GM21529 (cell line): ENCODE data around the gene TOMM34.

ENCODE experiments used
- ATAC-seq: cut with Tn5 transposase; IDR thresholded peaks from one replicate; pipeline ENCODE4 v1.9.1; 2021; ENCODE audit not compliant: unreplicated experiment

TOMM34 gene

DNA sequence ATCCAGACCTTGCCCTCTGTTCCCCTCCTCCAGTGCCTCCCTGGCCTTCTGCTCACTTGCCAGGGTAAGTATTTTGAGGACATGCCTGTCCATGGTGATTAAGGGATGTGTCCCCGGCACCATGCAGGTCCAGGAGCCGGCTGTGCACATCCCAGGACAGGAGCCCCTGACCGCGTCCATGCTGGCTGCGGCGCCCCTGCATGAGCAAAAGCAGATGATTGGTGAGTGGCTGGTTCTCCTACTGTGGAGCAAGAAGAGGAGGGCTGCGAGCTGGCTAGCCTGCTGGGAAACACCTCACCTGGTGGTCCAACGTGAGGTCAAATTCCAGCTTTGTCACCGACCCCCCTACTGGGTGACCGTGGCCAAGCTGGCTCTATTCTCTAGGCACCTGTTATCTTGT is 23.7 kb downstream of the TOMM34 start:
- ATAC-seq, result no peak

DNA sequence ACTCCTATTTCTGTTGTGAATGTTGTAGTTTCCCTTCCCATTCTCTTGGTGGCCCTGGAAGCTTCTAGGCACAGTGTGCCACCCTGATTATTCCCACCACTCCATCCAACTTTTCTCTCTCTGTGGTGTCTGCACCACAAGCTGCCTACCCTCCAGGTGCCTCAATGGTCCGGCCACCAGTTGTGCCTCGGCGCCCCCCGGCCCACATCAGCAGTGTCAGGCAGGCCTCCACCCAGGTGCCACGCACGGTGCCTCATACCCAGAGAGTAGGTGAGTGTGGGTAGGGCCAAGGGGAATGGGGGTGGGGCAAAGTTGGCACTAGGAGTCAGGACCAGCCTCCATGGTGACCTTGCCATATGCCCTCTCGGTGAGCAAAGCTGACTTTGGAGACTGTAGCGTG is 27.3 kb downstream of the TOMM34 start:
- no peak for ATAC-seq

DNA sequence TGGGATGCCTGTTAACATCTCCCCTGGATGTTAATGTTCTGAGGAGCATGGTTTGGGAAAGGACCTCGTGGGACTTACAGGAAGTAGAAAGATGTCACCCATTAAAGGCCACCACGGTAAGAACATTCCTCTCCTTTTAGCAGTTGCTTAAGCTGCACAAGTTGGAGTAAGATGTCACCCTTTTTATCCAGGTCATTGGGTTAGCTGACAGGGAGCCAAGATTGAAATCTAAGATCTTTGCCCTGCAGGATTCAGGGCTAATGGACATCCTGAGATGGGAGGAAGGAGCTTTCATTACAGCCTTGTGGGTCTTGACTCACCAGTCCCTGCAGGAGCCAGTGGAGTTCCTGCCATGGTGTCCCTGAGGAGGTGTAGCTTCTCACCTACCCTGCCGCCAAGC is 28.3 kb downstream of the TOMM34 start:
- no peak for ATAC-seq

DNA sequence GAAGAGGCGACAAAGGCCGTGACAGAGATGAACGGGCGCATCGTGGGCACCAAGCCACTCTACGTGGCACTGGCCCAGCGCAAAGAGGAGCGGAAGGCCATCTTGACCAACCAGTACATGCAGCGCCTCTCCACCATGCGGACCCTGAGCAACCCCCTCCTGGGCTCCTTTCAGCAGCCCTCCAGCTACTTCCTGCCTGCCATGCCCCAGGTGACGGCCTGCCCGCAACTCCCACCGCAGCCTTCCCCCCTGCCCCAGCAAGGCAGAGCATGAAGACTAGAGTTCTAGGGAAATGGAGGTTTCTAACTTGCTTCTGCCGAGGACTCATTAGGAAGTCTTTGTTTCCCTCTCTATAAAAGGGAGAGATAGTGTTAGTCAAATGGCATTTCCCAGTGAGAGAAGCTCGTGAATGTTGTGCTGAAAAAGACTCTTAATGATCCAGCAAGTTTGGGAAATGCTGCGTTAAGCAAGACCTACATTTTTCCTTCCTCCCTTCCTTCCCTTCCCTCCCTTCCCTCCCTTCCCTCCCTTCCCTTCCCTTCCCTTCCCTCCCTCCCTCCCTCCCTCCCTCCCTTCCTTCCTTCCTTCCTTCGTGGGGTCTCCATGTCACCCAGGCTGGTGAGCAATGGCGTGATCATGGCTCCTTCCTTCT is 29.6 kb downstream of the TOMM34 start:
- no peak for ATAC-seq

DNA sequence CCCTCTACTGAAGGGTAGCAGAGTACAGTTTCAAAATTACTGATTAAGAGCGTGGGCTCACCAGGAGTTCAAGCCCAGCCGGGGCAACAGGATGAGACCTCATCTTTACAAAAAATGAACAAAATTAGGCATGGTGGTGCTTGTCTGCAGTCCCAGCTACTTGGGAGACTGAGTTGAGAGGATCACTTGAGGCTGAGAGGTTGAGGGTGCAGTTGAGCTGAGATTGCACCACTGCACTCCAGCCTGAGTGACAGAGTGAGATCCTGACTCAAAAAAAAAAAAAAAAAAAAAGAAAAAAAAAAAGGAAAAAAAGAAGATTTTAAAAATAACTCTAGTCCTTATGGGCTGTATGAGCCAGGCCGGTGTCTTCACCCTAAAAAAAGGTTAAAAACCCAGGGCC is 31.6 kb downstream of the TOMM34 start:
- ATAC-seq, result no peak

DNA sequence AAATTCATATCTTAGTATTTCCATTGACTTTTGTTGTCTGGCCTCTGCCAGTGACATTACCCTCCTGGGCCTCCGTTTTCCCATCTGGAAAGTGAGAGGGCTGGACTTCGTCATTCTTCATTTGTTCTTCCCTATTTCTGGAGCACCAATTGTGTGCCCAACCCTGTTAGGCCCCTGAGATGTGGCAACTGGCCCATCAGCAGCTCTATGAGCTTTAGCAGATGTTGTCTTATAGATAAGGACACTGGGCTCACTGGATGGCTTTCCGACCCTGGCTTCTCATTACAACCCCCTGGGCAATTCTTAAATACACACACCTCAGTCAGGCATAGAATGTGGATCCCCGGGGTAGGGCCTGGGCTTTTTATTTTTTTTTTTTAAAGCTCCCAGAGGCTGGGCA is 35.7 kb downstream of the TOMM34 start:
- no peak for ATAC-seq

DNA sequence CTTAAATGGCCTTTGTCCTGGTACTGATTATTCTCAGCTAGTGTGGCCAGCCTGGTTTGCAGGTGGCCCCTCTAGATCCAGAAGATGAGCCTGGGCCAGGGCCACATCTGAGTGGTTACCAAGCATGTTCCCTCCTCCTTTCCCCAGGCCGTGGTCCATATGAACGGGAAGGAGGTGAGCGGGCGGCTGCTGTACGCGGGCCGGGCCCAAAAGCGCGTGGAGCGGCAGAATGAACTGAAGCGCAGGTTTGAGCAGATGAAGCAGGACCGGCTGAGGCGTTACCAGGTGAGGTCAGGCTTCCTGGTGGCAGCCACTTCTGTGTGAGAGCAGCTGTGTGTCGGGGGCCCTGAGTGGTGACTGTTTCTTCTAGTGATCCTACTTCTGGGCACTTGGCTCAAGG is 38.8 kb downstream of the TOMM34 start:
- no peak for ATAC-seq

DNA sequence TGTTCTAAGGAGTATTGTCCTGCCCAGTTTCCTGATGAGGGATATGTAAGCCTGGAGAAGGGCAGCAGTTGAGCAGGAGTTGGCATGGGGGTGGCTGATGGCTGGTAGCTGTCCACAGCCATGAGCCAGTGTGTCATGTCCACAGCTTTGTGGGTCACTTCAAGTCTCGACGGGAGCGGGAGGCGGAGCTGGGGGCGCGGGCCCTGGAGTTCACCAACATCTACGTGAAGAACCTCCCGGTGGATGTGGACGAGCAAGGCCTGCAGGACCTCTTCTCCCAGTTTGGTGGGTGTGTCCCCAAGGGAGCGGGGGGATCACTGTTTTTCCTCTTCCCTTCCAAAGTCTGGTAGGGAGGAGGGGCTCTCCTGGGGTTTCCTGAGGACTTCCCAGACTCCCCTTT is 41.4 kb downstream of the TOMM34 start:
- ATAC-seq, result no peak

DNA sequence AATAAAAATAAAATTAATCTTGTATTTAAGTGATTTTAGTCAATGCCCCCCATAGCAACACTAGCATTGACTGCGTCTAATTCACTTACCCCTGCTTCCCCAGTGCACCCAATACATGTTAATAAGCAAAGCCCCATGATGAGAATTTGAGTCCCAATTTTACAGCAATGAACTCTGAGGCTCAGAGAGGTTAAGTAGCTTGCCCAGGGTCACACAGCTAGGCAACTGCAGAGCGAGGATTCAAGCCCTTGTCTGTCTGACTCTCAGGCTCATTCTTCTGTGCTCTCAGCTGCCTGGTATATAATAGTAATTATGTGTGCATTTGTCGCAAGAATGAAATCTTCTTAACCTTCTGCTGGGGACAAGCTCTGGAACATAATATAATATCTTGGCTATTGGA is 41.9 kb downstream of the TOMM34 start:
- ATAC-seq, result no peak

DNA sequence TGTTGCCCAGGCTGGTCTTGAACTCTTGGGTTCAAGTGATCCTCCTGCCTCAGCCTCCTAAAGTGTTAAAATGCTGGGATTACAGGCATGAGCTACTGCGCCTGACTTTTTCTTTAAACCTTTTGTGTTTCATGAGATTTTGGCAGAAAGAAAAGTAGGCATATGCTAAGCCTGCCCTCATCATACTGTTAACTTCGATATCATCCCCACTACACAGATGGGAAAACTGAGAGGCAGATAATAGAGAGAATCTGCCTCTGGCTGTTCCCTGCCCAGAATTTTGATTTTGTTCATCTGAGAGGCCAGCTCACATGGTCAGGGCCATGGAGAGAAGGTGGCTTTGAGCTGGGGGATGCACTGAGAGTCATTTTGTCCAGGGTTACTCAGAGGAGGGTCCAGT is 42.8 kb downstream of the TOMM34 start:
- ATAC-seq, result no peak

DNA sequence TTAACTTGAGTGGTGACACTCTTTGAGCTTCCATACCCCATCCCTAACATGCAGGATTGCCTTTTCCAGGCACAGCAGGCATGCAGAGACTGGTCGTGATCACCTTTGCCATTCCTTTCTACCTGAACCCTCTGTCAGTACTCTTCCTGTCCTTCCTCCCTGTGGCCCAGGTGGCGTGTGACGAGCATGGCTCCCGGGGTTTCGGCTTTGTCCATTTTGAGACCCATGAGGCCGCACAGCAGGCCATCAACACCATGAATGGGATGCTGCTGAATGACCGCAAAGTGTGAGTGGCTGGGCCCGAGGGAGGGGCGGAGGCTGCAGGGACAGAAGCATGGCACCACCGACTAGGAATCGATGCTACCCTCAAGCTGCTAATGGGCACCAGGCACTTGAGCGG is 43.6 kb downstream of the TOMM34 start:
- ATAC-seq, result no peak

DNA sequence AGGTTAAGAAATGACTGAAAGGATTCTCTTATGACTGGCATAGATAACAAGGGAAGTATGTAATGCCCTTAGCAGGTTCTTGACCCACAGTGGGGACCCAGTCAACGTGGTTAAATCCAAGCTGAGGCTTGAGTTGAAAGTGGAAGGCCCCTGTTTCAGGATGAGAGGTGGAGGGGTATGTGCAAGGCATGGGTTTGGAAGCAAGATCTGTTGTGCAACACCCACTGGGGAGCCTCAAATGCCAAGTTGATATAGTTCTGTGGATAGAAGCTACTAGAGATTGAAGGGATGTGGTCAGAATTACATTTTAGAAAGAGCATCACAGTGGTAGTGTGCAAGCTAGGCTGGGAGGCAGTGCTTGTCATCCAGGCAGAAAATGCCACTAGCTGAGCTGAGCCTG is 45.3 kb downstream of the TOMM34 start:
- ATAC-seq, result no peak

DNA sequence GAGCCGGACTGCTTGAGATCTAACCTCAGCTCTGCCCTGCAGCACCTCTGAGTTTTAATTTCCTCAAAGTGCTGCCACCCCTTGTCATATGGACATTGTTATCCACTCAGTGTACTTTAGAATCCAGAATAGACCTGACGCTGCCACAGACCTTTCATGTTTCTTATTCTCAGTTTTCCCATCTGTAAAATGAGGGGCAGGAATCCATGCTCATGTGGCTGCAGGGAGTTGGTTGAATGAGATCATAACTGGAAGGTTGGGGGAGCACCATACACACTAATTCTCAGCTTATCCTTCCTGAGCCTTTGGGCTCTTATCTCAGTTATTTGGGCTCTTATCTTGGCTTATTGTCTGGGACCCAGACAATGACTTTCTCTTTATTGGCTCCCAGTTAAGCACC is 48.0 kb downstream of the TOMM34 start:
- no peak for ATAC-seq

DNA sequence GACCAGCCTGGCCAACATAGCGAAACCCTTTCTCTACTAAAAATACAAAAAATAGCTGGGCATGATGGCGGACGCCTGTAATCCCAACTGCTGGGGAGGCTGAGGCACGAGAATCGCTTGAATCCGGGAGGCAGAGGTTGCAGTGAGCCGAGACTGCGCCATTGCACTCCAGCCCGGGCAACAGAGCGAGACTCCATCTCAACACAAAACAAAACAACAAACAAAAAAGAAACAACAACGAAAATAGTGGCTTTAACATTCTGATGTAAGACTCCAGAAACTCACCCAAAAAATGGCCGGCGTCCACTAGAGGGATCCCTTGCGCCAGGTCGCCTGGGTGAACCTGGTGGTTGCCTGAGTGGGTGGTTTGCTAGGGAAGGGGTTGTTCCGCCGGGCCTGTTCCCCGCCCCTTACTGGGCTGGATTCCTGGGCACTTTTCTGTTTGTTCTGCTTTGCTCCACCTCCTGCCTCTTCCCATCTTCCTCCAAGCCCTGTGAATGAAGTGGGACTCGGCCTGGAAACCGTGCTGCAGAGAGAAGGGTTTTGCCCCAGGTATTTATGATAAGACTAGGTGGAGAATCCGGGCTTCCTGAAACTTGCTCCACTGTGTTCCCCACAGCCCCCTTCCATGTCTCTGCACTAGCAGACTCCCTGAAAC is 48.8 kb downstream of the TOMM34 start:
- no peak for ATAC-seq

DNA sequence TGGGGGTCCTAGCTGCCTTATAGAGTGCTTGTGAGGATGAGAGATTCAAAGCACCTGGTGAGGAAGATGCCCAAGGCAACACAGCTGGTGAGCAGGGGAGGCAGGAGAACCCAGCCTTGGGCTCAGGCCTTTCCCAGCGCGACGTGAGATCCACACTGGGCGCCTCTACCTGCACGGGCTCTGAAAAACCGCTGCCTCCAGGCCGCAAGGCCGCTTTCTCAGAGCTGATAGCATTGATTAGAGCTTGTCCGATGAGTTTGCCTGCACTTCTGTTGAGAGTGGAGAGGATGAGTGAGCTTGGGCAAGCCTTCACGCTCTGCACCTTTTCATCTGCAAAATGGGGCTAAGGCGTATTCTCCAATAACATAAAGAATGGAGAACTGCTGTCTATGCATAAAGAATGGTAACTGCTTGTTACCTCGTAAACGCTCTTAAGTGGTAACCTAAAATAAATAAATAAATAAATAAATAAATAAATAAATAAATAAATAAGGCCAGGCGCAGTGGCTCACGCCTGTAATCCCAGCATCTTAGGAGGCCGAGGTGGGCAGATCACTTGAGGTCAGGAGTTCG is 49.4 kb downstream of the TOMM34 start:
- no peak for ATAC-seq

DNA sequence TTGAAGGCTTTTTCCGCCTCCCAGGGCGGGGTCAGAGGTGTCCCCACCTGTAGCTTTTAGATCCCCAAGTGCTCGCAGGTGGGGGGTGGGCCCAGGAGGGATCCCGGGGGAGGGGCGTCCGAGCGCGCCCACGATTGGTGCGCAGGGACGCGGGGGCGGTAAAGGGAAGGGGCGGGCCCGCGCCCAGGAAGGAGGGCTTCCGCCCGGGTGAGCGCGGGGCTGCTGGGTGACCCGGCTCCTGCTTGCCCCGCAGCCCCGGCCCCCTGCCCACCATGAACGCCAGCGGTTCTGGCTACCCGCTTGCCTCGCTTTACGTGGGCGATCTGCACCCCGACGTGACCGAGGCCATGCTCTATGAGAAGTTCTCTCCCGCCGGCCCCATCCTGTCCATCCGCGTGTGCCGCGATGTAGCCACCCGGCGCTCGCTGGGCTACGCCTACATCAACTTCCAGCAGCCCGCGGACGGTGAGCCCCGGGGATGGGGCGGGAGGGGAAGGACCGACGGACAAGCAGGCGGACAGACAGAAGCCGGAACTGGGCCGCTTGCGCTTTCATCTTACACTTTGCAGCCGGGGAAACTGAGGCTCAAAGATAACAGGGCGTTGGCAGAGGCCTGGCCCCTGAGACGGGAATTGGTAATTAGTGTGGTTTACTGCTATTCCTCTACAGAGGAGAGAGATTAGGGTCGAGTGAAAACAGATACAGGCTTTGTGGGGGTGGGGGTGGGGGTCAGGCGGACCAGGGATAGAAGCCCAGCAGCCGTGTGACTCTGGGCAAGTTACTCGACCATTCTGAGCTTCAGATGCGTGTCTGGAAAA is 50.1 kb downstream of the TOMM34 start, which contains the start of gene PABPC1L:
Gene PABPC1L (plus strand): TSS at position 189 of the 818 bp plus-strand sequence. CDS start 84 bp downstream, at position 273.
- peak; percentile 83 for ATAC-seq

DNA sequence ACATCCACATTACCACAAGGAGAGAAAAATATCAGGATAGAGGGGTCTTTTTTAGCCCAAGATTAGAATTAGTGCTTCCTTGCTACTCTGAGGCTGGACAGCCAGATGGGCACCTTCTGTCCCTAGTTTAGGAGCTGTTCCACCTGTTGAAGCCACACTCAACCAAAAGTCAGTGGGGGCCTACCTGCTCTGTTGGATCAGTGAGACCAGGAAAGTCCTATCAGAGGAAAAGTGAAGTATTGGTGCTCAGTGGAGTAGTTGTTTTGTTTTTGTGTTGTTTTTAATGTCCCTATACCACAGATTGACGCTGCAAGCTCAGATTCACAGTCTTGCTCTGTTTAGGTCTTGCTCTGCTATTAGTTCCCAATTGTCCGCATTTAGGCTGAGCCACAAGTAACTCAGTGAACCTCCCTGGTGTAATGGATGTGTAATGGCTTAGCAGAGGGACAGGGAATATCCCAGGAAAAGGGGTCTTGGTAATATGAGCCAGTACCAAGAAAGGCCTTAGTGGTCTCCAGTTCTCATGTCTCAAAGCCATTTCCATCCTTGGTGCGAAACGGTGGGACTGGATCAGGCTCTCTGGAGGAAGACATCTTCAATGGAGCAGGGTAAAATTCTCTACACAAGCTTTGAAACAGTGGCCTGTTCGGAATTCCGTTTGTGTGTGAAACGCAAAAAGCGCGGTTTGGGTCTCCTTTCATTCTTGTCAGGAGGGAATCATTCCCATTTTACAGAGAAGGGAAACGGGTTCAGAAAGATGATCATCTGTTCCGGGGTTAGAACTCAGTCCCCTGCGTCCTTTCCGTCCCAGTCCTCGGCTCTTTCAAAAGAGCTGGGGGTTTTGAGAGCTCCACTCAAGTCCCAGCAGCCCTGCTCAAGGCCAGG is 51.0 kb downstream of the TOMM34 start:
- ATAC-seq, result no peak

DNA sequence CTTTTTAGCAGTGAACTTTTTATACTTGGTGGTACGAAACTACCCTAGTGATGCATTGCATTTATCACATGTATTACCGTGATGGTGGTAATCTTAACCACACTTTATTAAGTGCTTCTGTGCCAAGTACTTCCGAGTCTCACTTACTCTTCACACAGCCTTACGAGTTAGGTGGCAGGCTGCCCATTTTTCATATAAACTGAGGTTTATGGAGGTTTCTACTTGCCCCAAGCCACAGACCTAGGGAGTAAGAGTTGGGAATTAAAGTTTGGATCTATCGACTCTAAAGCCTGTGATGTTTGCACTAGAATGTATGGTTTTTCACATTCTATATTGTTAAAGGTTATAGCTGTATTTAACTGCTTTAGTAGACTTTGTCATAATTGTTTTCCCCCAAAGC is 55.8 kb downstream of the TOMM34 start:
- no peak for ATAC-seq

DNA sequence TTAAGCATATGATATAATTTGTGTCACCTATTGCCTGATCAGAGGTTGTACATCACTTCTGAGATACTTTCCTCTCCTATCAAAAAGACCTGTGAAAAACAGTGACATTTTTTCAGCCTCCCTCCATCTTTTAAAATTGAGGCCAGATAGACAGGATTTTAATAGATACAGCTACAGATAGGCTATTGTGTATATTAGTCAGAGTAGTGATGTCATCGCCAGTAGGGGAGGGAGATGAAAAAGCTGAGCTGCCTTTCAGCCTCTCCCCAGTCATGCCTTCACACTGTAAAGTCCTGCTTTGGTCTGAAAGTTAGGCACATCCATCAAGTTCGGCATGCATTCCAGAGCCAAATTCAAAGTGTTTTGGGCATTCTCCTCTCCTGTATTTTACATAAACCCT is 58.2 kb downstream of the TOMM34 start:
- no peak for ATAC-seq

DNA sequence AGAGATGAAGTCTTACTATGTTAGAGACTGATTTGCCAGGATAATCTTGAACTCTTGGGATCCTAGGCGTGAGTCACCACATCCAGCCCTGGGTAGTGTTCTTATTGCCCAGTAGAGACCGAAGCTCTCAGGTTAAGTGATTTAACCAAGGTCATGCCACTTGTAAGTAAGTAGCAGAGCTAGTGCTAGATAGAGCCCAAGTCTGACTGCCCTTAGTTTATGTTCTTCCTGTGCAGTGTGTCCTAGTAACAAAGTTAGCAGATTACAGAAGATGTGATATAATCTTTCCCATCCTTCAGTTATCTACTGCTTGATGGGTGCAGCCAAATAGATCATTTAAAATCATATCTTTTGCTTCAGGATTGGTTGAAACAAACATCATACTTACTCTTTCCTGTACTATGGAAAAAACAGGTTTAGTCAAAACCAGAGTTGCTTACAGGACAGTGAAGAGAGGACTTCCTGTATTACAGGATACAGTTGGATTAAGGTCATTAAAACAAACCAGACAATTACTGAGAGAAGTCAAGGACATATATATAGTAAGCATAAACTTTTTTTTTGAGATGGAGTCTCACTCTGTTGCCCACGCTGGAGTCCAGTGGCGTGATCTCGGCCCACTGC is 59.9 kb downstream of the TOMM34 start:
- no peak for ATAC-seq
